ENCODE measurements around the gene LAMA4.

DNA sequence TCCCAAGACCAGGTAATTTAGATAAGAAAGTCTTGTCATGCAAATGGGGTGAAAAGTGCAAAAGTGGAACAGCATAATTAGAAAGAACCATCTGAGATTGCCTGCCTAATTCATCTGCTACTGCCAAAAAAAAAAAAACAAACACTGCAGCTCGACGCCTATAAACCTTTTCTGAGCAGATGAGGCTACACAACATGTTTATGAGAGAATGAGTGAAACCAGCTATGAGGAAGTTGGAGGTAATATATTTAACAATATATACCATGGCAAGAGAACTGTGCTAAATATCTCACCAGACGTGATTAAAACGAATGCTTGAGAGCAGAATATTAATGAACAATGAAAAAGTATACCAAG is 50.0 kb downstream of the LAMA4 start:
- no peak for TF ChIP-seq POLR2A (IDR thresholded peaks at IDR 0.05)
- TF ChIP-seq, protein P1, sequence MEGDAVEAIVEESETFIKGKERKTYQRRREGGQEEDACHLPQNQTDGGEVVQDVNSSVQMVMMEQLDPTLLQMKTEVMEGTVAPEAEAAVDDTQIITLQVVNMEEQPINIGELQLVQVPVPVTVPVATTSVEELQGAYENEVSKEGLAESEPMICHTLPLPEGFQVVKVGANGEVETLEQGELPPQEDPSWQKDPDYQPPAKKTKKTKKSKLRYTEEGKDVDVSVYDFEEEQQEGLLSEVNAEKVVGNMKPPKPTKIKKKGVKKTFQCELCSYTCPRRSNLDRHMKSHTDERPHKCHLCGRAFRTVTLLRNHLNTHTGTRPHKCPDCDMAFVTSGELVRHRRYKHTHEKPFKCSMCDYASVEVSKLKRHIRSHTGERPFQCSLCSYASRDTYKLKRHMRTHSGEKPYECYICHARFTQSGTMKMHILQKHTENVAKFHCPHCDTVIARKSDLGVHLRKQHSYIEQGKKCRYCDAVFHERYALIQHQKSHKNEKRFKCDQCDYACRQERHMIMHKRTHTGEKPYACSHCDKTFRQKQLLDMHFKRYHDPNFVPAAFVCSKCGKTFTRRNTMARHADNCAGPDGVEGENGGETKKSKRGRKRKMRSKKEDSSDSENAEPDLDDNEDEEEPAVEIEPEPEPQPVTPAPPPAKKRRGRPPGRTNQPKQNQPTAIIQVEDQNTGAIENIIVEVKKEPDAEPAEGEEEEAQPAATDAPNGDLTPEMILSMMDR (IDR thresholded peaks at IDR 0.05) = no peak

Data from testis (tissue), 2 donors.